Left ventricle myocardium inferior (tissue), 1 donor: ENCODE data around the gene CREB5. TPM values are rescaled to one million over a fixed set of nuclear protein-coding genes. Genes with fewer than 3 reads are reported as not detected.

Source experiments
- DNase-seq: peaks from one replicate; pipeline ENCODE4 v3.0.0-alpha.2; 2020
- H3K27ac ChIP-seq: fragments of 200-600 bp; replicated peaks from 2 replicates; pipeline ENCODE4 v1.8.0; 2021
- H3K27me3 ChIP-seq: fragments of 200-600 bp; 2 replicates; pipeline ENCODE4 v1.8.0; 2021; ENCODE audit warnings: low read depth
- H3K36me3 ChIP-seq: fragments of 200-600 bp; 2 replicates; pipeline ENCODE4 v1.8.0; 2021
- H3K4me1 ChIP-seq: fragments of 200-600 bp; 2 replicates; pipeline ENCODE4 v1.8.0; 2021
- H3K4me3 ChIP-seq: fragments of 200-600 bp; 2 replicates; pipeline ENCODE4 v1.8.0; 2021; ENCODE audit warnings: mild to moderate bottlenecking, moderate library complexity
- H3K9me3 ChIP-seq: fragments of 200-600 bp; replicated peaks from 2 replicates; pipeline ENCODE4 v1.8.0; 2021
- intact Hi-C: fragments of 100-400 bp; cut with micrococcal nuclease; formaldehyde crosslinking; loops from one replicate; pipeline ENCODE4 v1.11.0; 2022
- total RNA-seq: library from RNA; stranded (reverse); fragmentation: NEBNext Ultra II Directional; extraction: Animal tissue kit (Norgen Biotek cat#: 25700); gene quantifications from one replicate; pipeline ENCODE4 v1.2.1, GENCODE V29; 2021
- TF ChIP-seq, protein P1 (sequence below): fragments of 200-600 bp; IDR thresholded peaks from 2 replicates; pipeline ENCODE4 v1.8.0; 2021; ENCODE audit warnings: antibody characterized with exemption, mild to moderate bottlenecking, borderline replicate concordance
- donor health status: DM: no; HTN: yes; CAD: no; lungs with severe emphysema.

CREB5 gene
- total RNA-seq, 1 donor from 2014 or later = 9.8 TPM

DNA sequence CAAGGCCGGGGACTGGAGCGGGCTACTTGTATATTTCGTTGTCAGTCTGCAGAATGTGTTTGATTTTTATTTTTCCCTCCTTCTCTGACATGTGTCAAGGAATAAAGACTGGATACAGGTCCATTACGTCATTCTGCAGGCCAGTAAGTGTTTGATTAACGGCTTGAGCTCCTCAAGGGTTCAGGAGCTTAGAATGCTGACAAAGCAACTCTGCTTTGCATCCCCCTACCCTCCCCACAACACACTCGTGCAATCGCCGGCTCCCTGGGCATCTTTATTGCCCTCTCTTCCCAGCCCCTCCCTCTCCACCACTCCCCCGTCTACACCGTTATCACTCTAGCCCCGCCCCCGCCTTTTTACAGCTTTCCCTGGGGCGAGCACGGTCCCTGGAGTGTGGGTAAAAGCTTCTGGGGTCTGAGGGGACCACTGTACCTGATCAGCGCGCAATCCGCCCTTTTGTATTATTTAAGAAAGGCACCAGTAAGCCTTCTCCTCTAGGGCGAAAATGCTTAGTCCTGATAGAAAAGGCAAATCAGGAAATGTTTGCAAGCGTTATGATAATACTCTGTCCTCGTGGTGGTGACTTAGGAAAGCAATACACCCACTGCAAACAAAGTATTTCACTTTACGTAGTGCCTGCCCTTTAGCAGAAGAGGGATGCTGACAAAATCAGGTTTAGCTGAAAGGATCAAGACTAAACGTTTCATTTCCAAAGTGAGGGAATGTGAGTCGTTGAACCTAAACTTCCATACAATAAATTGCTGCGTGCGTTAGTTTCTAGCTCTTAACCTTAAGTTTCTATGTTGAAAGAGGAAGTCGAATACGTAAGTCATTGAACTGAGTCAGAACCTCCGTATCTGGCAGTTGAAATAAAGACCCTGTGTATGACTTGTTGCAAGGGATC is 1.4 kb upstream of the CREB5 start:
- TF ChIP-seq, protein P1, sequence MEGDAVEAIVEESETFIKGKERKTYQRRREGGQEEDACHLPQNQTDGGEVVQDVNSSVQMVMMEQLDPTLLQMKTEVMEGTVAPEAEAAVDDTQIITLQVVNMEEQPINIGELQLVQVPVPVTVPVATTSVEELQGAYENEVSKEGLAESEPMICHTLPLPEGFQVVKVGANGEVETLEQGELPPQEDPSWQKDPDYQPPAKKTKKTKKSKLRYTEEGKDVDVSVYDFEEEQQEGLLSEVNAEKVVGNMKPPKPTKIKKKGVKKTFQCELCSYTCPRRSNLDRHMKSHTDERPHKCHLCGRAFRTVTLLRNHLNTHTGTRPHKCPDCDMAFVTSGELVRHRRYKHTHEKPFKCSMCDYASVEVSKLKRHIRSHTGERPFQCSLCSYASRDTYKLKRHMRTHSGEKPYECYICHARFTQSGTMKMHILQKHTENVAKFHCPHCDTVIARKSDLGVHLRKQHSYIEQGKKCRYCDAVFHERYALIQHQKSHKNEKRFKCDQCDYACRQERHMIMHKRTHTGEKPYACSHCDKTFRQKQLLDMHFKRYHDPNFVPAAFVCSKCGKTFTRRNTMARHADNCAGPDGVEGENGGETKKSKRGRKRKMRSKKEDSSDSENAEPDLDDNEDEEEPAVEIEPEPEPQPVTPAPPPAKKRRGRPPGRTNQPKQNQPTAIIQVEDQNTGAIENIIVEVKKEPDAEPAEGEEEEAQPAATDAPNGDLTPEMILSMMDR = no peak
- Histone ChIP-seq H3K9me3 (no peaks in the 10 kb centered on the region), H3K4me1 (peaks cover 55% of the 10 kb centered on the region), H3K4me3 (peak overlapping the region; percentile 88), H3K36me3 (no peaks in the 10 kb centered on the region), H3K27ac (peak overlapping the region; percentile 92), H3K27me3 (no peaks in the 10 kb centered on the region)
- peak; percentile 49 for DNase-seq
- intact Hi-C loops = no loop called here

- TF ChIP-seq, protein P1 = no peak
- Histone ChIP-seq H3K4me3 (no peak overlapping the region), H3K36me3 (no peaks in the 10 kb centered on the region), H3K27ac (no peak overlapping the region), H3K27me3 (no peaks in the 10 kb centered on the region), H3K9me3 (no peaks in the 10 kb centered on the region), H3K4me1 (peaks cover 58% of the 10 kb centered on the region)
- DNase-seq = no peak
- intact Hi-C loops = no loop called here
Observed at GRCh38 chr7:28413011-28413410, 693 bp downstream of the CREB5 start.

DNA sequence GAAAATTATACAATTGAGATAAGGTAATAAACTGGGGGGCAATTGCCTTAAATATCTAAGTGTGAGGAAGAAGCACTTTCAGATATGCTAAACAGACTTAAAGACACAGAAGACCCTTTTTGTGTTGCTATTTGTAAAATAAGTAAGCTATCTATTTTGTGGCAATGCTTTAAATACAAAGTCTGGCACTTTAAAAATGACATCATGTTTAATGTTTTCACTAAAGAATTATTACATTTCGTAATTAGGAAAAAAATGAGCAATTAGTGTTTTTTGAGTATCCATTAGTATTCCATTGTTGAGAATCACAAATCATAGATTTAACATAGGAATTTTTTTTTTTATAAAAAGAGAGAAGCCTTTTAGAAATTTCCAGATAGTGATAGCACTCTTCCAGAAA is 2.1 kb downstream of the CREB5 start:
- Histone ChIP-seq H3K9me3 (no peaks in the 10 kb centered on the region), H3K27ac (no peak overlapping the region), H3K4me1 (peaks cover 62% of the 10 kb centered on the region), H3K36me3 (no peaks in the 10 kb centered on the region), H3K27me3 (no peaks in the 10 kb centered on the region), H3K4me3 (no peak overlapping the region)
- no peak for DNase-seq
- intact Hi-C loops = no loop called here
- TF ChIP-seq, protein P1 = no peak

DNA sequence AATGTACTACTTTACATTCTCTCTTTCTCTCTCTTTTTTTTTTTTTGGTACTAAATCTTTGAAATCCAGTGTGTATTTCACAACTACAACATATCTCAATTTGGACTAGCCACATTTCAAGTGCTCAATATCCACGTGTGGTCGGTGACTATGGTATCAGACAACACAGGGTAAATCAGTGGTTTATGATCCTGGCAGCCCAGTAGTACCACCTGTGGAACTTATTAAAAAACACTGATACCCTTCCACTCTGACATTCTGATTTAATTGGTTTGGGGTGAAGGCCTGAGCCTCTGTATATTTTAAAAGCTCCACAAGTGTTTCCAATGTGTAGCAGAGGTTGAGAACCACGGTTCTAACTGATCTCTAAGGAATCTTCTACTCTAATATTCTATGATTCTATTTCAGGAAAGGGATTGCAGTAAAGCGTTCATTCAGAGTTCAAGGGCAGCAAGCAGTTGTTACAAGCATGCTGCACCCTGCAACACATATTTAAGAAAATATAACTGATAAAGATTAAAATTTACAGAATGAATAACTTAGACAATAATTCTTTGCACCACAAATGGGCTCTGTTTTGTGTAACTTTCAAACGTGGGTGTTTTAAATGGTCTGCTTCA is 5.1 kb downstream of the CREB5 start:
- no peak for DNase-seq
- TF ChIP-seq, protein P1 = no peak
- Histone ChIP-seq H3K36me3 (no peaks in the 10 kb centered on the region), H3K9me3 (no peaks in the 10 kb centered on the region), H3K27ac (peak overlapping the region; percentile 20), H3K4me1 (peaks cover 39% of the 10 kb centered on the region), H3K27me3 (no peaks in the 10 kb centered on the region), H3K4me3 (no peak overlapping the region)
- intact Hi-C loops = no loop called here

DNA sequence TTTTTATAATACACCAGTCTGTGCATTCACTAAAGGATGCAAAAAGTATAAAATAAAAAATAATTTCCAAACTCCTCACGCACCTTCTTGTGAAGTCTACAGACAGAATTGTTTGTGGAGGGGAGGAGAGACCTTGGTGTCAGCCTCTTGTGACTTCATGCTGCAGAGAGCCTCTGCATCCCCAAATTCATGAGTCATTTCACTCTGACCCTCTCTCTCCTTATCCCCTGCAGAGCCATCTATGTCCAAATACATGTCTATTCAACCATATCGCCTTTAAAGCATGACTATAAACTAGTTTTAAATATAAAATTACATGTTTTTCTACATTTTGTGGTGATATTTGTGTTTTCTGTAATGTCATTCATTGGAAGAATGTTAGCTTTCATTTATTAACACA is 6.0 kb downstream of the CREB5 start:
- Histone ChIP-seq H3K4me3 (no peak overlapping the region), H3K9me3 (no peaks in the 10 kb centered on the region), H3K4me1 (peaks cover 35% of the 10 kb centered on the region), H3K36me3 (no peaks in the 10 kb centered on the region), H3K27ac (no peak overlapping the region), H3K27me3 (no peaks in the 10 kb centered on the region)
- intact Hi-C loops = no loop called here
- DNase-seq = no peak
- TF ChIP-seq, protein P1 = no peak
